ENCODE results near the gene TTC1. TPM values are rescaled to one million over a fixed set of nuclear protein-coding genes. Genes with fewer than 3 reads are reported as not detected.

TTC1 gene
- total RNA-seq, 1 donor from 2014 or later, result 64.8 TPM

- intact Hi-C loops (cut with micrococcal nuclease), result no loop called here
- peaks cover 25% of the 10 kb centered on the region for H3K36me3 Mint-ChIP-seq (ENCODE audit: low read depth)
These were observed 10.1 kb downstream of the TTC1 start for GRCh38 chr5:160018945-160019625.

GRCh38 chr5:160020266-160020770 lies 11.4 kb downstream of the TTC1 start:
- Mint-ChIP-seq H3K27ac (no peak overlapping the region), H3K9me3 (no peaks in the 10 kb centered on the region), H3K36me3 (ENCODE audit: low read depth) (peaks cover 23% of the 10 kb centered on the region), H3K4me1 (peaks cover 13% of the 10 kb centered on the region), H3K4me3 (no peak overlapping the region), H3K27me3 (no peaks in the 10 kb centered on the region)
- DNase-seq, result no peak
- intact Hi-C loops (cut with micrococcal nuclease), result loop anchor here (5.0 kb wide), 2 partner anchors 177 to 372 kb away; no protein-coding TSS in a partner anchor

More at GRCh38 chr5:160018945-160019625, 10.1 kb downstream of the TTC1 start:
- Mint-ChIP-seq H3K27ac (no peak overlapping the region), H3K27me3 (no peaks in the 10 kb centered on the region), H3K4me3 (no peak overlapping the region), H3K4me1 (peaks cover 13% of the 10 kb centered on the region), H3K9me3 (no peaks in the 10 kb centered on the region)
- no peak for DNase-seq

GRCh38 chr5:160020964-160021363 lies 12.0 kb downstream of the TTC1 start:
- intact Hi-C loops (cut with micrococcal nuclease), result loop anchor here (5.0 kb wide), 2 partner anchors 176 to 371 kb away; no protein-coding TSS in a partner anchor
- Mint-ChIP-seq H3K9me3 (no peaks in the 10 kb centered on the region), H3K36me3 (ENCODE audit: low read depth) (peaks cover 22% of the 10 kb centered on the region), H3K27ac (no peak overlapping the region), H3K27me3 (no peaks in the 10 kb centered on the region), H3K4me3 (no peak overlapping the region), H3K4me1 (peaks cover 13% of the 10 kb centered on the region)
- DNase-seq, result no peak

DNA sequence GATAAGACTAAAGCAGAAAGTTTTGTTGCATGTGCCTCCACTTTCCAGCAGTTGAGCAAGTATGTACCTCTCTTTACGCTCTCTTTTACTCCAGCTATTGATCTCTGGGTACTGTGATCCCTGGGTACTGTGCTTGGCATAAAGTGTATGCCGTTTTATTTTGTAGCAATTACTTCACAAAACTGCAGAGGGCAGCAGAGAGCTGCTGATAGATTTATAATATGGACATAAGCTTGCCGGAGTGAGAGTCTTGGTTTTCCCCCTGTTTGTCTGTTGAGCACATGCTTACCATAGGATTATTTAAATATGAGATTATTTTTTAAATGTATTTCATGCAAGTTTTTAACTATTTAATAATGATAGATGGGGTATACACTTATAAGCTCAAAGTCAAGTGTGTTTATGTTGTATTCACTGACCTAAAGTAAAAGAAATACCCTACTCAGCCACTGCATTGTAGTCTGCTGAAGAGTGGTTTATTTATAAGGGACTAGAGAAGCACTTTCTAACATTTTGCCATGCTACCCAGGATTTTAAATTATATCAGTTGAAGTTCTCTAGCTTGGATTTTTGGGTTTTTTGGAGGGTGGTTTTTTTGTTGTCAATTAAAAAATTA lies 13.0 kb downstream of the TTC1 start:
- intact Hi-C loops (cut with micrococcal nuclease), result loop anchor here (1.0 to 5.0 kb wide), 4 partner anchors 97 to 370 kb away; partner anchors contain the start of gene PWWP2A
- peak; percentile 89 for DNase-seq
- H3K27me3 Mint-ChIP-seq, result no peaks in the 10 kb centered on the region
- H3K4me3 Mint-ChIP-seq, result no peak overlapping the region
- no peak overlapping the region for H3K27ac Mint-ChIP-seq
- H3K9me3 Mint-ChIP-seq, result no peaks in the 10 kb centered on the region
- H3K36me3 Mint-ChIP-seq (ENCODE audit: low read depth), result peaks cover 25% of the 10 kb centered on the region
- peaks cover 15% of the 10 kb centered on the region for H3K4me1 Mint-ChIP-seq

DNA sequence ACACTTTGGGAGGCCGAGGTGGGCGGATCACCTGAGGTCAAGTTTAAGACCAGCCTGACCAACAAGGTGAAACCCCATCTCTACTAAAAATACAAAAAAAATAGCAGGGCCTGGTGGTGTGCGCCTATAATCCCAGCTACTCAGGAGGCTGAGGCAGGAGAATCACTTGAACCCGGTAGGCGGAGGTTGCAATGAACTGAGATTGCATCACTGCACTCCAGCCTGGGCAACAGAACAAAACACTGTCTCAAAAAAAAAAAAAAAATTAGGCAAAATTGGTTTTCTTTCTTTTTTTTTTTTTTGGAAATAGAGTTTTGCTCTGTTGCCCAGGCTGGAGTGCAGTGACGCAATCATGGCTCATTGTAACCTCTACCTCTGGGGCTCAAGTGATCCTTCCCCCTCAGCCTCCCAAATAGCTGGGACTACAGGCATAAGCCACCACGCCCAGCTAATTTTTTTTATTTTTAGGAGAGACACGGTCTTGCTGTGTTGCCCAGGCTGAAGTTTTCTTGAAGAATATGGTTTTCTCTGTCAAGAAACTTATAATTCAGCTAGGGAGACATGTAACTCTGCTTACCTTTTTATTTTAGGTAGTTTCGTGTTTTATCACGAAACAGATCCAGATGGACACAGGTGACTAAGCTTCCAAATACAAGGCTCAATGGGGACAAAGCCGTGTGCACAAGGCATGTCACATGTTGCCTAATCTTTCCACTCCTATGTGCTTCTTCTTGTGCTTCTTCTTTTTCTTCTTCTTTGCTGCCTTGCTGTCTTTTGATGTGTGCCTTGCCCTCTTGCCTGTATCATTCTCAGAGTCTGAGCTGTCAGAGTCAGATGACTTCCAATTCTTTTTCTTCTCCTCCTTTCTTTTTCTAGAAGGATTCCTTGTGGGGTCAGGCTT lies 14.3 kb downstream of the TTC1 start:
- Mint-ChIP-seq H3K27ac (no peak overlapping the region), H3K4me1 (peaks cover 15% of the 10 kb centered on the region), H3K9me3 (no peaks in the 10 kb centered on the region), H3K36me3 (ENCODE audit: low read depth) (peaks cover 26% of the 10 kb centered on the region), H3K4me3 (no peak overlapping the region), H3K27me3 (no peaks in the 10 kb centered on the region)
- DNase-seq, result no peak
- intact Hi-C loops (cut with micrococcal nuclease), result loop anchor here (2.0 to 5.0 kb wide), 3 partner anchors 96 to 369 kb away; partner anchors contain the start of gene PWWP2A

DNA sequence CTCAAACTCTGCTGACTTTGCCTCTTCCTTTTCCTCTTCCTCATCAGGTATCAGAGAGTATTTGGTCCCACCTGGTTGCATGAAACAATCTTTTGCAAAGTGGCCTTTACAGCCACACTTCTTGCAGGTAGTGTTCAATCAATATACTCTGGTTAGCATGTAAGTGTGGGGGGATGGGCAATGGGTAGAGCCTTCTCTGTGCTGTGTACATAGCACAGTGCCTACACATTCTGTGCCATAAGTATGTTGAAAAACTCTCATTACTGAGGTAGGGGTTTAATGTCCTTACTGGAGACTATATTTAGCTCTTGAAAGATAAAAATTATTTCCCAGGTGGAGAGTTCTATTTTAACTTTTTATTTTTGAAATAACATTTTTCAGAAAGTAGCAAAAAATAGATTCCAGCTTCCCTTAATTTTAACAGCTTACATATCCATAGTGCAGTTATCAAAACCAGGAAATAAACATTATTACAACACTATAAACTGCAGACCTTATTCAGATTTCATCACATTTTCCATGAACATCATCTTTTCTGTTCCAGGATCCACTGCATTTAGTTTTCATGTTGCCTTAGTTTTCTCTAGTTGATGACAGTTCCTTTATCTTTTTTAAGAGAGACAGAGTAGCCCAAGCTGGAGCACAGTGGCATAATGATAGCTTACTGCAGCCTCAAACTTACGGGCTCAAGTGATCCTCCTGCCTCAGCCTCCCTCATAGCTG lies 15.1 kb downstream of the TTC1 start:
- H3K4me1 Mint-ChIP-seq, result peaks cover 17% of the 10 kb centered on the region
- no peaks in the 10 kb centered on the region for H3K27me3 Mint-ChIP-seq
- intact Hi-C loops (cut with micrococcal nuclease), result loop anchor here (2.0 to 5.0 kb wide), 3 partner anchors 95 to 368 kb away; partner anchors contain the start of gene PWWP2A

GRCh38 chr5:160029004-160029403 lies 20.1 kb downstream of the TTC1 start:
- peaks cover 38% of the 10 kb centered on the region for H3K36me3 Mint-ChIP-seq (ENCODE audit: low read depth)

More for the DNA sequence above, 15.1 kb downstream of the TTC1 start:
- no peaks in the 10 kb centered on the region for H3K9me3 Mint-ChIP-seq
- H3K27ac Mint-ChIP-seq, result no peak overlapping the region
- no peak for DNase-seq
- H3K4me3 Mint-ChIP-seq, result no peak overlapping the region
- peaks cover 29% of the 10 kb centered on the region for H3K36me3 Mint-ChIP-seq (ENCODE audit: low read depth)

GRCh38 chr5:160029540-160030139 lies 20.7 kb downstream of the TTC1 start:
- DNase-seq, result no peak
- intact Hi-C loops (cut with micrococcal nuclease), result no loop called here
- Mint-ChIP-seq H3K36me3 (ENCODE audit: low read depth) (peaks cover 38% of the 10 kb centered on the region), H3K4me3 (no peak overlapping the region), H3K27me3 (no peaks in the 10 kb centered on the region), H3K9me3 (no peaks in the 10 kb centered on the region), H3K4me1 (peaks cover 6% of the 10 kb centered on the region), H3K27ac (no peak overlapping the region)

More at GRCh38 chr5:160029004-160029403, 20.1 kb downstream of the TTC1 start:
- intact Hi-C loops (cut with micrococcal nuclease), result no loop called here
- no peaks in the 10 kb centered on the region for H3K27me3 Mint-ChIP-seq
- H3K27ac Mint-ChIP-seq, result no peak overlapping the region
- no peak overlapping the region for H3K4me3 Mint-ChIP-seq
- peaks cover 6% of the 10 kb centered on the region for H3K4me1 Mint-ChIP-seq
- no peak for DNase-seq
- H3K9me3 Mint-ChIP-seq, result no peaks in the 10 kb centered on the region

DNA sequence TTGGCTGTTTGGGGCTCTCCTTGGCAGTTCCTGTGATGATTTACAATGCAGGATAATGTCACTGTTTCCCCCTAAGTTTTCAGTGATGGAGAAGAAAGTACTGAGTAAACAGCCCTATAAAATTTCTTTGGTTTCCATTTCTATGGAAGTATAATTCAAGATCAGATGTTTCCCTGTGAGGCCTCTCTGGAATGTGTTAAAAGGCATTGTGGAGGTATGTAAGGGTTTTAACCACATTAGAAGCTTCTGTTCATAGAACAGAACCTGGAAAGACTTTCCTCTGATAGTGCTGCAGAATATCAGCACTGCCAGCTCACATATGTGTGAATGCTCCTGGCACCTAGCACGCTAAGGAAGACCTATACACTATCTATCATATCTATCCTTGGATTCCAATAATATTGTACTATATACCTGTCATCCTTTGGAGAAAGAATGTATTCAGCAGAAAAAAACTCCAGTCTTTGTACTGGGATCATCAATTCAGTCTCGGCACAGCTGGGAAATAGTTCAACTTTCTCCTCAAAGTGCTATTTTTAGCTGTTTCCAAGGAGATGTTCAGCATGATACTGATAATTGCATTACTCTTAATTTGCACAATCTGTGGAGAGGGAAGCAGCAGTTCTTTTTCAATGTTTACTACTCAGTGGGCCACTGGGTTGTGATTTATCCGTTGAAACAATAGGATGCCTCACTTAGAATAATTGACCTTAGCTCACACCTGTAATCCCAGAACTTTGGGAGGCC lies 21.9 kb downstream of the TTC1 start:
- intact Hi-C loops (cut with micrococcal nuclease), result no loop called here
- Mint-ChIP-seq H3K4me3 (no peak overlapping the region), H3K27me3 (no peaks in the 10 kb centered on the region), H3K27ac (no peak overlapping the region), H3K4me1 (peaks cover 6% of the 10 kb centered on the region), H3K9me3 (no peaks in the 10 kb centered on the region), H3K36me3 (ENCODE audit: low read depth) (peaks cover 42% of the 10 kb centered on the region)
- DNase-seq, result no peak

DNA sequence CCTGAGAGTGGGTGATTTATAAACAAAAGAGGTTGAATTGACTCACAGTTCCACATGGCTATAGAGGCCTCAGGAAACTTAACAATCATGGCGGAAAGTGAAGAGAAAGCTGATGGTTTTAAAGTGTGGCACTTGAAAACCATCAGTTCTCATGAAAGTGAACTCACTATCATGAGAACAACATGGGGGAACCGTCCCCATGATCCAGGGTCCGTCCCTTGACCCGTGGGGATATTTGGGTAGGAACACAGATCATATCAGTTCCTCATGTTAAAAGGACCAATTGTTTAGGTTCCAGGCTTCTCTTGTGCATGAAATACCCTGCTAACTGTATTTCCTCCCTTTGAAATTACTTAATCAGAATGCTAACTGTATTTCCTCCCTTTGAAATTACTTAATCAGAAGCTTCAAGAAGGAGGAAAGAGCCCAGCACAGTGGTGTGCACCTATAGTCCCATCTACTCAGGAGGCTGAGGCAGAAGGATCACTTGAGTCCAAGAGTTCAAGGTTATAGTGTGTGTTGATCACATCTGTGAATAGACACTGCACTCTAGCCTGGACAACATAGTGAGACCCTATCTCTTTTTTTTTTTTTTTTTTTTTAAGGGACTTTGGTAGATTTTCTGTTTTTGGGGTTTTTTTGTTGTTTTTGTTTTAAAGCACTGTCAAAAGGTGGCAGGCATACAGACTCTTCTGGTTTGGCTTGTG lies 24.8 kb downstream of the TTC1 start:
- H3K27me3 Mint-ChIP-seq, result no peaks in the 10 kb centered on the region
- intact Hi-C loops (cut with micrococcal nuclease), result no loop called here
- H3K36me3 Mint-ChIP-seq (ENCODE audit: low read depth), result peaks cover 52% of the 10 kb centered on the region
- H3K4me1 Mint-ChIP-seq, result peaks cover 4% of the 10 kb centered on the region
- no peak for DNase-seq
- no peaks in the 10 kb centered on the region for H3K9me3 Mint-ChIP-seq
- no peak overlapping the region for H3K4me3 Mint-ChIP-seq
- no peak overlapping the region for H3K27ac Mint-ChIP-seq

DNA sequence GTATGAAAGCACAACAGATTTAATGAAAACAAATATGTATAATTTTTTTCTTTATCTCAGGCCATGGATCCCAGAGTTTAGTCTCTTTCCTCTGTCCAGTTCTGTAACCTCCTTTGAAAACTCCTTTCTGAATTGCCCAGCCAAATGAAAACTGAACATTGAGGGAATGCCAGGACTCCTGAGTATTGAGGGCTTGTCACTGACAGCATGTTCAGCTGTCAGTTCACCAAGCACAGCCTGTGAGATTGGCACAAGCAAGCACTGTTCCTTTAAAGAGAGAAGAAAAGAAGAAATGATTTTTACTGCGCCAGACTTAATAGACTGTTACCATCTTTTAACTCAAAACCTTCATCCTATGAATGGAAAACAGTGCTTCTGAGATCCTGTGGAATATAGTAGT lies 27.3 kb downstream of the TTC1 start:
- Mint-ChIP-seq H3K36me3 (ENCODE audit: low read depth) (peaks cover 46% of the 10 kb centered on the region), H3K9me3 (no peaks in the 10 kb centered on the region), H3K27ac (no peak overlapping the region)

DNA sequence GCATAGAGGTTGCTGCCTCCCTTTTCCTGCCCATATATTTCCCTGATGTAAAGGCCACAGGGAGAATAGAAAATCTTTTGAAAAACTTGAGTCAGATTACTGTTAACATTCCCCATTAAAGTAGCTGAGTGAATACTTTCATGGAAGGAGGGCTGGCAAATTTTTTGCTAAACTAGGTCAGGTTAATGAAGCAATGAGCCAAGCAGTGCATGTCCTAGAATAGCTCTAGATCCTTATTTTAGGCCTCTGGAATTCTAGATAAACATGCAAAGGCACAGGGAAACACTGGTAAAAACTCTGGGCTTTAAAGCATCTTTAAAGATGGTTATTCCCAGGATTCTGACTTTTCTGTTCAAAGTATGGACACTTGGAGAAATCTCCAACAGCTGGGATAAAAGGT lies 27.9 kb downstream of the TTC1 start:
- no peak for DNase-seq
- intact Hi-C loops (cut with micrococcal nuclease), result no loop called here
- Mint-ChIP-seq H3K4me3 (no peak overlapping the region), H3K27me3 (no peaks in the 10 kb centered on the region), H3K4me1 (no peaks in the 10 kb centered on the region), H3K9me3 (no peaks in the 10 kb centered on the region), H3K36me3 (ENCODE audit: low read depth) (peaks cover 51% of the 10 kb centered on the region), H3K27ac (no peak overlapping the region)

More for the DNA sequence above, 27.3 kb downstream of the TTC1 start:
- no peak for DNase-seq
- no peaks in the 10 kb centered on the region for H3K27me3 Mint-ChIP-seq
- H3K4me1 Mint-ChIP-seq, result no peaks in the 10 kb centered on the region
- no peak overlapping the region for H3K4me3 Mint-ChIP-seq
- intact Hi-C loops (cut with micrococcal nuclease), result no loop called here

Measured in activated CD4-positive, alpha-beta T cell treated with anti-CD3 and anti-CD28 coated beads, Interleukin-2, amount 10 ng/mL, durations not matched to agents 24 days and 14 days (primary cell).